Measurements from ENCODE around the gene SMC1B.
A peak's percentile ranks its signal among the peaks of the same experiment; 100 is the strongest.

Gene SMC1B

DNA sequence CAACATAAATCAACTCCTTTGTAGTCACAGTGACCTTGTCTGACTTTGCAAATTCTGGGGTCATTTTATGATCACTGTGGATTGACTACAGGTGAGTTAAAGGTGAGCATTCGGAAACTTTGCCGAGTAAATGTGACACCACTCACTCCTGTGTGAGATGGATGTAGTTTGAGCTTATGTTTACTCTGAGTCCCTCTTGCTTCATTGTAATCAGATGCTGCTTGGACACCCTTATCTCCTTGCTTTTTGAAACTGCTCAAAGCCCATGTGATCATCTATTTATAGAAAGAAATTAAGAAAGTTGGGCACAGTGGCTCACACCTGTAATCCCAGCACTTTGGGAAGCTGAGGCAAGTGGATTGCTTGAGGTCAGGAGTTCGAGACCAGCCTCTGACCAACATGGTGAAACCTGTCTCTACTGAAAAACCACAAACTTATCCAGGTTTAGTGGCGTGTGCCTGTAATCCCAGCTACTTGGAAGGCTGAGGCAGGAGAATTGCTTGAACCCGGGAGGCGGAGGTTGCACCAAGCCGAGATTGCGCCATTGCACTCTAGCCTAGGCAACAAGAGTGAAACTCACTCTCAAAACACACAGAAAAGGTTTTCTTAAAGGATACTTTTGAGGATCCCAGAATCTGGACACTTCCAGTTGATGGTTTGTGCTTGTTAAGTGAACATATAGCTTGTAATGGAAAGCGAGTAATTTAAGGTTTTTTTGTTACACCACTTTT lies 96.4 kb downstream of the SMC1B start:
- H3K9me3 Mint-ChIP-seq: no peaks in the 10 kb centered on the region
- no peak for ATAC-seq
- H3K4me3 Mint-ChIP-seq: peak overlapping the region in 1 of 2 donors; percentile 36
- DNase-seq: no peak
- peaks cover 95% of the 10 kb centered on the region for H3K4me1 Mint-ChIP-seq
- no peaks in the 10 kb centered on the region for H3K27me3 Mint-ChIP-seq
- H3K27ac Mint-ChIP-seq: peak overlapping the region; percentile 49 to 89

DNA sequence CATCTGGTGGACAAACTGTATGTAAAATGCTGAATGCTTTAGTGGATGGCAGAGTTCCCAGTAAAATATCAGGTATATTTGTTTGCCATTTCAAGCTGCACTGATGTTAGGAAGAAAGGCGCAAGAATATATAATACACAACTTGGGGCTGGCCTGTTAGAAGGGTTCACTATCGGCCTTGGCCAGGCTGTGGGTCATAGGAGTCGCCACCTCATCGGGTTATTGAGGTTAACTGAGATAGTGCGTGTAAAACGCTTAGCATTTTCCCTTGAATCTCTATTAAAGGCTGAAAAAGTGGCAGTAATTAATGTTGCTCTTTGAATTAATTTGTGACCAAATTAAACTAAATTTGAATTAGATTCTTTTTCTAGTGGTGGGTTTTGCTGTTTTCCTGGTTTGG lies 98.6 kb downstream of the SMC1B start:
- Mint-ChIP-seq H3K27ac (no peak overlapping the region), H3K9me3 (no peaks in the 10 kb centered on the region), H3K4me3 (no peak overlapping the region), H3K4me1 (peaks cover 91% of the 10 kb centered on the region), H3K27me3 (no peaks in the 10 kb centered on the region)
- DNase-seq: no peak
- ATAC-seq: no peak

DNA sequence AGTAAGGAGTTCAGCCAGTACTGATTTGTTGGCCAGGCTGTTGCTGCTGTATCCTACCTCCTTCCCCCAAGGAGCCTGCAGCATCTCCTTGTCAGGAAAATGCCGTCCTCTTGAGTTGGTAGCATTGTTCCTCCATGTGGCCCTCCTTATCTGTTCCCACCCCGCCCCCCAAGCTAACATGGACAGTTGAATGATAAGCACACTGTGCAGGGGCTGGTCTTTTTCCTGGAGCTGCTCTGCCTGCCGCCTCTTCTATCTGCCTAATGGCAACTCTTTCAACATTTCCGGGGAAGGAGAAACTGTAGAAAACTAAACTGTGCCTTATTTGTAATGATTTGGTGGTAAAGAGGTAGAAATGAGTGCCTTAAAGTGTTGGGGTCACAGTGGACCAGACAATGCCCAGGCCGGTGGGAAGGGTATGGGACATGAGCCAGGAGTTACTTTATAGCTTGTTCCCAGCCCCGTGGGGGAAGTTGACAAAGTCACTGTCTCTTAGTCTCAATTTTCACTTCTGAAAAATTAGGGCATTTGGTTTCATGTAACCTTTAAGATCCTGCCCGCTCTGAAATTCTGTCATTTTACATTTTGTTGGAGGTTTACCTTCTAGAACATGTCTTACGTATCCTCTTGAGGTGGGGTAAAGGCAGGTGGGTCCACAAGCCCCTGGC lies 99.2 kb downstream of the SMC1B start:
- Mint-ChIP-seq H3K27ac (peak overlapping the region; percentile 12 to 19), H3K4me3 (no peak overlapping the region), H3K27me3 (no peaks in the 10 kb centered on the region), H3K4me1 (peaks cover 88% of the 10 kb centered on the region), H3K9me3 (no peaks in the 10 kb centered on the region)
- no peak for ATAC-seq
- DNase-seq: no peak

DNA sequence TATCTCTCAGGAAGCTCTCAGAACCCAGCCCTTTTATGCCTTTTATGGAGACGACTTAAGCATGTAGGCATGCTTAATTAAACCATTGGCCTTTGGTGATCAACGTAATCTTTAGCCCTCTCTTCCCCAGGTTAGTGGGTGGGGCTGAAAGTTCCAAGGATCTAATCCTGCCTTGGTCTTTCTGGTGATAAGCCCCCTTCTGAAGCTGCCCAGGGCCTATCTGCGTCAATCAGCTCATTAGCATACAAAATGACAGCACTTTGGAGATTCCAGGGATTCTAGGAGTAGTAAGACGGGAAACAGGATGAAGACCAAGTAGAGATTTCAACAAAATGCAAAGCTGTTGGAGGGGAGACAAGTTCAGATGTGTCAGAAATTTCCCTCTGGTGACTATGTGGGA lies 100.5 kb downstream of the SMC1B start:
- H3K4me3 Mint-ChIP-seq: no peak overlapping the region
- no peak for ATAC-seq
- H3K9me3 Mint-ChIP-seq: no peaks in the 10 kb centered on the region
- no peak overlapping the region for H3K27ac Mint-ChIP-seq
- DNase-seq: no peak
- peaks cover 88% of the 10 kb centered on the region for H3K4me1 Mint-ChIP-seq
- no peaks in the 10 kb centered on the region for H3K27me3 Mint-ChIP-seq

DNA sequence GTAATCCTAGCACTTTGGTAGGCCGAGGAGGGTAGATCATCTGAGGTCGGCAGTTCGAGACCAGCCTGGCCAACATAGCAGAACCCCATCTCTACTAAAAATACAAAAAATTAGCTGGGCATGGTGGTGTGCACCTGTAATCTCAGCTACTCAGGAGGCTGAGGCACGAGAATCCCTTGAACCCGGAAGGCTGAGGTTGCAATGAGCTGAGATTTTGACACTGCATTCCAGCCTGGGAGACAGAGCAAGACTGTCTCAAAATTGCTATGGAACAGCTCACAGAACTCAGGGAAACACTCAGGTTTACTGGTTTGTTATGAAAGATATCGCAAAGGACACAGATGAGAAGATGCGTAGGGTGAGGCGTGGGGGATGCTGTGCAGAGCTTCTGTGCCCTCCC lies 101.0 kb downstream of the SMC1B start:
- Mint-ChIP-seq H3K9me3 (no peaks in the 10 kb centered on the region), H3K27me3 (no peaks in the 10 kb centered on the region), H3K27ac (no peak overlapping the region), H3K4me1 (peaks cover 83% of the 10 kb centered on the region), H3K4me3 (no peak overlapping the region)
- DNase-seq (no peak), ATAC-seq (no peak)

DNA sequence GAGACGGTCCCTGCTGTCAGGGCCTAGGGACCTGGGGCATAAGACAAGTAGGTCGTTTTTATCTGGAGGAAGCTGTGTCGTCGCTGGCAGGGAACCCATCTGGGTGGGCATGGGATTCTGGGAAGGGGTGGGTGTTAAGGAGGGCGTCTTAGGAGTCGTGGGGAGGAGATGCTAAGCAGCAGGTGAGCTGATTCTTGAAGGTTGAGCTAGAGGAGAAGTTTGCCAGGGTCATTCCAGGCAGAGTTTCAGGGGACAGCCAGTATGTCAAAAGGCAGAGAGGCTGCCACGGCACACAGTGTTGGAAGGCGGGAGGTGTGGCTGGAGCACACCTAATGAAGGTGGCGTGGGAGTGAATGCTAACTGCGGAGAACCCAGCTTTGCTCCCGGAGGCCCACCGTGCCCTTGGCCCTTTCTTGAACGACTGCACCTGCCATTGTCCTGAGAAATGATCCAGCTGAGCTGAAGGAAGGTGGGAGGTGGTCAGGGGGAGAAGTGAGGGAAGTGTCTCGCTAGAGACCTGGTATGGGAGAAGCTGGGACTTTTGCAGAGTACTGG lies 102.3 kb downstream of the SMC1B start:
- Mint-ChIP-seq H3K4me1 (peaks cover 70% of the 10 kb centered on the region), H3K9me3 (no peaks in the 10 kb centered on the region), H3K27ac (peak overlapping the region; percentile 70 to 97), H3K27me3 (no peaks in the 10 kb centered on the region), H3K4me3 (peak overlapping the region; percentile 90 to 98)
- ATAC-seq: no peak
- DNase-seq: no peak

DNA sequence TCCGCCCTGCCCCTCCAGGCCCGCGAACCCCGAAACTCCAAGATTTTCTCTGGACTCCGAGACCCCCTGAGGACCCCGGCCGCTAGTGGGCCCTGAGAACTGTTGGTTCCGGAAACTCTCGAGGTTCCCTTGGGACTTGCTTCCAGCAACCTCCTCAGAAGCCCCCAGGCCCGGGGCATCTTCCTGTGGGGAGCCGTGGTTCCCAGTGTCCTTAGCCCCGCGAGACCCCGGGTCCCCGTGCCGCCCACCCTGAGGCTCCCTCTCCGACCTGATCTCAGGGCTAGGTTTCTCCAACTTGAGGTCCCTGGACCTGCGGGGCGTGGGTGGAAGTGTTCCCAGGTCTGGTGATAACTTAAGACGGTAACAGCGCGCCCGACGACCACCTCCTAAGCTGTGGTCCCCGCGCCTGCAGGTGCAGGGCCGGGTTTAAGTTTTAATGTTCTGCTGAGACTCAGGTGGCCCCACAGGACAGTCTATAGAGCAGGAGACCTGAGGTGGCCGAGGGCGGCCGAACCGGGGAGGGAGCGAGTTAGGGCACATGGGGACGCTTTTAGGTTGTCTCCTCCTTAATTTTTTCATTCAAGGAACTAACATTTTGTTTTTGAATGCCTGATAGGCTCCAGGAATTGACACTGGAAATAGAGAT lies 102.9 kb downstream of the SMC1B start:
- Mint-ChIP-seq H3K4me3 (peak overlapping the region; percentile 90 to 98), H3K27ac (peak overlapping the region; percentile 87 to 97), H3K4me1 (peaks cover 64% of the 10 kb centered on the region), H3K27me3 (no peaks in the 10 kb centered on the region), H3K9me3 (no peaks in the 10 kb centered on the region)
- no peak for ATAC-seq
- peak; percentile 15 to 18 for DNase-seq

DNA sequence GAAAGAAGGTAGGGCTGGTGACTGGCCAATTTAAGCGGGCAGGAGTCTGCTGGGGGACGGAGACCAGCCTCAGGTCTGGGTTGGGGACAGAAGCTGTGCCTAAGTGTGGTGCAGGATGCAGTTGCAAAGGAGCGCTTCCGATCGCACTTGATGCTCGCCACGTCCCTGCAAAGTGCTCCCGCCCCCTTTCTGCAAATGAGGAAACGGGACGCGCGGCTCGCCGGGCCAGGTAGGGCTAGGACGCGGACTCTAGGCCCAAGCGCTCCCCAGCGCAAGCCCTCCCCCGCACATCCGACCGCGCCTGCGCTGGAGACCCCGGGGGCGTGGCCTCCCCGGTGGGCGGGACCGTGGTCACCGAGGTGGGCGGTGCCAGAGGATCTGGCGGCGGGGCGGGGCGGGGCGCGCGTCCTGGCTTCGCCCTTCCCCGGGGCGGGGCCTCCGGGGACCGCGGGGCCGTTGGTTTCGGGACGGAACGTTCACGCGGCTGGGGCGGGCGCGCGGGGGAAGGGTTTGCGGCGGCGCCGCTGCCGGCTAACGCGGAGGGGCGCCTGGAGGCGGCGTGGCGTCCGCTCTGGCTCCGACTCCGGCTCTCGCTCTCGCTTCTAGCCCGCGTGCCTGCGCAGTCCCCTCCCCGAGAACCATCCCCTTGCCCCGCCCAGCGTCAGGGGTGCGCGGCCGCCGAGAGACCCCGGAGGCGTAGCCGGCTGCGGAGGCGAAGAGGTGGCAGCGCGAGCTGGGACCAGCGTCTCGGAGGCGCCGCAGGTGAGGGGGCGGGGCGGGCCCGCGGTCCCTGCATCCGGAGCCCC lies 103.8 kb downstream of the SMC1B start, which contains the start of gene FAM118A:
TSS of gene FAM118A (plus strand) at position 513 of the 806 bp plus-strand sequence. CDS start 12,446 bp downstream, outside the sequence.
- H3K27me3 Mint-ChIP-seq: no peaks in the 10 kb centered on the region
- no peaks in the 10 kb centered on the region for H3K9me3 Mint-ChIP-seq
- ATAC-seq: peak; percentile 87
- peaks cover 56% of the 10 kb centered on the region for H3K4me1 Mint-ChIP-seq
- DNase-seq: peak; percentile 97 to 100
- peak within 1 kb of the TSS; percentile 95 to 98 for H3K27ac Mint-ChIP-seq
- peak within 1 kb of the TSS; percentile 90 to 98 for H3K4me3 Mint-ChIP-seq

DNA sequence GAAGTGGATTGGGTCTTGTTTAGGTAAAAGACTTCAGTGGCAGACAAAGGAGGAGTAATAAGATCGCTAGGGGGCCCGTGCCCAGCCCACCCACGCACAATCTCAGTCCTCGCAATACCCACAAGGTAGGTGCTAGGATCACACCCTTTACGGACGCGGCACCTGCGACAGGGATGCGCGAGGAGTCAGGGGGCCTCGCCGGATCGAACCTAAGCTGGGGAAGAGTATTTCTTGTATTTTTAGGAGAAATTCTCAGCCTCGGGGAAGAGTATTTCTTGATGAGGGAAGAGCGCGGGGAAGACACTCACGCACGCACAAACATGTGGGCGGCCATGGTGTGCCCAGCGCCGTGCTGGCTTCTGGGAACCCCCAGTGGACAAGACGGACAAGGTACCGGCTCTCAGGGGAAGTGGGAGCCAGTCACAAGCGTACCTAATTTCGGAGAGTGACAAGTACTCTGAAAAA lies 104.4 kb downstream of the SMC1B start:
- Mint-ChIP-seq H3K27me3 (no peaks in the 10 kb centered on the region), H3K4me1 (peaks cover 50% of the 10 kb centered on the region), H3K27ac (peak overlapping the region; percentile 95 to 98), H3K4me3 (peak overlapping the region; percentile 89 to 98), H3K9me3 (no peaks in the 10 kb centered on the region)
- ATAC-seq: no peak
- peak; percentile 29 to 44 for DNase-seq

DNA sequence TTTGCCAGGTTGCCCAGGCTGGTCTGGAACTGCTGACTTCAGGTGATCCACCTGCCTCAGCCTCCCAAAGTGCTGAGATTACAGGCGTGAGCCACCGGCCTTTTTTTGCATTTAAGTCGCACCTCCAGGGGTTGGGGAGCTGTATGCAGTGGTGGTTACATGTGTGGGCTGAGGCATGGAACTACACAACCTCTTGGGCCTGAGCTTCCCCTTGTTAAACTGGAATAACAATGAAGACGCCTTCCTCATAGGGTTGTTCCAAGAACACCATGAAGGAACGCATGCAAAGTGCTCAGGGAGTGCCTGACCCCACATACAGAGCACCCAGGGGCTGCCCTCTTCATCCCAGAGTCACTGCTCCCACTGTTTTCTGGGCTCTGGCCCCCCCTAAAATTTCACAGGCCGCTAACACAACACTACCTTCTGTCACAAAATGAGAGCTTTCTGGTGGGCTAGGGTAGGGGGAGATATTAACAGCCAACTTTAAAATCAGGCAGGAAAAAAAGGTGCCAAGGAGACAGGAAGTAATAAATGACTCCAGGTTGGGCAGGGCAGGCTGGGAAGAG lies 104.9 kb downstream of the SMC1B start:
- no peaks in the 10 kb centered on the region for H3K9me3 Mint-ChIP-seq

DNA sequence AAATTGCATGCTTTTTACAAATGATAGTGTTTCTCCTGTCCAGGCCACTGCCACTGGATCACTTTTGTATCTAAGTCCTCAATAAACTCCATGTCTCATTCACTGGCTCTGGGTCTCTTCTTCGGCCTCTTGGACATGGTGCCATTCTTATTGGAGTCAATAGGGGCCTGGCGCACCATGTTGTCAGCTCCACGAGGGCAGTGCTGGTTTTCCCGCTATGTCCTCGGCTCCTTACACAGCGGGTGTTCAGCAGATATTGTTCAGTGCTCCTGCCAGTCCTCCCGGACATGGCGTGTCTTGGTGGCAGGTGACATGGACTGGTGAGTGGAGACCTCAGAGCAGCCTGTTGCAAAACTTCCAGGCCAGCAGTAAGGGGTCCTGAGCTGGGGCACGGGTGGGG lies 107.3 kb downstream of the SMC1B start:
- peaks cover 34% of the 10 kb centered on the region for H3K4me1 Mint-ChIP-seq
- ATAC-seq: no peak

More for the DNA sequence above, 104.9 kb downstream of the SMC1B start:
- DNase-seq: no peak
- ATAC-seq: no peak
- Mint-ChIP-seq H3K27me3 (no peaks in the 10 kb centered on the region), H3K4me3 (peak overlapping the region; percentile 89 to 98), H3K4me1 (peaks cover 45% of the 10 kb centered on the region), H3K27ac (peak overlapping the region; percentile 95 to 98)

DNA sequence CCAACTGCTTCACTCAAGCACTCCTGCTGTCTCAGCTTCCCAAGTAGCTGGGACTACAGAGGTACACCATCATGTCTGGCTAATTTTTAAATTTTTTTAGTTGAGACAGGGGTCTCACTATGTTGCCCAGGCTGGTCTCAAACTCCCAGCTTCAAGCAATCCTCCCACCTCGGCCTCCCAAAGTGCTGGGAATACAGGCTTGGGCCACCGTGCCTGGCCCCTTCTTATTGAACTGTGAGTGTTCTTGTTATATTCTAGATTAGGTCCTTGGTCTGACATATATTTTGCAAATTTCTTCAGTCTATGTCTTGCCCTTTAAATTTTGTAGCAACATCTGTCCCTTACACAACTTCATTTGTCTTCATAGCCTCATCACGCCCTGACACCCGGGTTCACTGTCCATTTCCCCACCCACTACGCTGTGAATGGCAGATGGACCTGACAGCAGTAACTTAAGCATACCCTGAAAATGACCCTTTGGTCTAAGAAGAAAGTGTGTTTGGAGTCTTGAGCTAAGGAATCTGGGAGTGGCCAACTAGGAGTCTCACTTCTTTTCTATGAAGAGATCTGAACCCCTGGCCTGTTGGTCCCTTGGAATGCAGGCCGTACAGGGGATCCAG lies 107.8 kb downstream of the SMC1B start:
- DNase-seq (no peak), ATAC-seq (no peak)
- no peaks in the 10 kb centered on the region for H3K27me3 Mint-ChIP-seq
- no peaks in the 10 kb centered on the region for H3K9me3 Mint-ChIP-seq
- H3K4me3 Mint-ChIP-seq: no peak overlapping the region
- peaks cover 28% of the 10 kb centered on the region for H3K4me1 Mint-ChIP-seq
- no peak overlapping the region for H3K27ac Mint-ChIP-seq

More for the DNA sequence above, 107.3 kb downstream of the SMC1B start:
- Mint-ChIP-seq H3K9me3 (no peaks in the 10 kb centered on the region), H3K27ac (no peak overlapping the region), H3K4me3 (no peak overlapping the region), H3K27me3 (no peaks in the 10 kb centered on the region)
- no peak for DNase-seq

DNA sequence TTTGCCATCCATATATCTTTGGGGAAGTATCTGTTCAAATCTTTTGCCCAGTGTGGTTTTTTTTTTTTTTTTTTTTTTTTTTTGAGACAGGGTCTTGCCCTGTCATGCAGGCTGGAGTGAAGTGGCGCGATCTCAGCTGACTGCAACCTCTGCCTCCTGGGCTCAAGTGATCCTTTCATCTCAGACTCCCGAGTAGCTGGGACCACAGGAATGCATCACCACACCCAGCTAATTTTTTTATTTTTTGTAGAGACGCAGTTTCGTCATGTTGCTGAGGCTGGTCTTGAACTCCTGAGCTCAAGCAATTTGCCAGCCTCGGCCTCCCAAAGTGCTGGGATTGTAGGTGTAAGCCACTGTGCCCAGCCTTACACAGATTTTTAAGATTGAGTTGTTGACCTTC lies 108.4 kb downstream of the SMC1B start:
- no peak for ATAC-seq
- no peak for DNase-seq
- H3K4me1 Mint-ChIP-seq: peaks cover 26% of the 10 kb centered on the region
- no peaks in the 10 kb centered on the region for H3K9me3 Mint-ChIP-seq
- no peak overlapping the region for H3K27ac Mint-ChIP-seq
- H3K4me3 Mint-ChIP-seq: no peak overlapping the region
- no peaks in the 10 kb centered on the region for H3K27me3 Mint-ChIP-seq

DNA sequence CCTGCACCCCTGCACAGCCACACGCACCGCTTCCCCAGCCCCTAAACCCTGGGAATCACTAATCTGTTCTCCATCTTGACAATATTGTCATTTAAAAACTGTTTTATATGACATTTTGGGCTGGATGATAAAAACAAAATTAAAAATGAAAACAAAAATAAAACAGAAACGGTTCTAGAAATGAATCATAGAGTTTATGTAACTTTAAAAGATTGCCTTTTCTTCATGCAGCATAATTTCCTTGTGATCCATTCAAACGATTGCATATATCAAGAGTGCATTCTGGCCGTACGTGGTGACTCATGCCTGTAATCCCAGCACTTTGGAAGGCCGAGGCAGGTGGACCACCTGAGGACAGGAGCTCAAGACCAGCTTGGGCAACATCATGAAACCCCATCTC lies 110.2 kb downstream of the SMC1B start:
- no peak for DNase-seq
- no peak for ATAC-seq
- Mint-ChIP-seq H3K4me3 (no peak overlapping the region), H3K27ac (no peak overlapping the region), H3K9me3 (no peaks in the 10 kb centered on the region), H3K4me1 (peaks cover 30% of the 10 kb centered on the region), H3K27me3 (no peaks in the 10 kb centered on the region)

Measured in stimulated activated naive CD8-positive, alpha-beta T cell treated with anti-CD3 and anti-CD28 coated beads, Interleukin-15, amount 100 ng/mL, for 72 hours (primary cell).